WI38 (cell line): ENCODE data around the gene LNX1.

Experiments used
- H3K4me3 ChIP-seq: 2 replicates; pipeline ENCODE4 v1.5.1; 2011; ENCODE audit warnings: low read depth, mild to moderate bottlenecking, control low read depth, low read length
- CTCF ChIP-seq: IDR thresholded peaks from 2 replicates; pipeline ENCODE4 v1.5.1; 2012; ENCODE audit warnings: low read depth, mild to moderate bottlenecking, control low read depth, low read length

LNX1 gene

GRCh38 chr4:53617101-53617680 is 25.9 kb upstream of the LNX1 start:
- TF ChIP-seq CTCF, result no peak
- no peak overlapping the region for H3K4me3 ChIP-seq

GRCh38 chr4:53616219-53616618 is 24.9 kb upstream of the LNX1 start:
- H3K4me3 ChIP-seq, result no peak overlapping the region
- TF ChIP-seq CTCF, result no peak

DNA sequence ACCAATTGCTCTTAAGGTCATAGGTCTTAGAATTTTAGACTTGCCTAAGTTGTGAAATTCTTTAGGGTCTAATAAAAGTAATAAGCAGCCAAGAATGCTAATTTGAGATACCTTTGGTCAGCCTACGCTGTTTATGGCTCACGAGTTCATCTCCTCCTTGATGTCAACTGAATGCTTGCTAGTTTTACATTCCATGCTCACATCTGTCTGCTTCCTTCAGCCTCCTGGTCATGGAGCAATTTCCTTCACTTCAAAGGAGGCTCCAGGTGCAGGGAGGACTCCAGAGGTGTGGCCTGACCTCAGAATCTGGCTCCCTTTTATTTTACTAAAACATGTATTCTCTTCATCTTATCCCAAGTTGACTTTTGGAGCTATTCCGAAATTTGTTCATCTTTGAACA is 23.3 kb upstream of the LNX1 start:
- no peak overlapping the region for H3K4me3 ChIP-seq
- TF ChIP-seq CTCF, result no peak

GRCh38 chr4:53613428-53613827 is 22.1 kb upstream of the LNX1 start:
- TF ChIP-seq CTCF, result no peak
- no peak overlapping the region for H3K4me3 ChIP-seq

DNA sequence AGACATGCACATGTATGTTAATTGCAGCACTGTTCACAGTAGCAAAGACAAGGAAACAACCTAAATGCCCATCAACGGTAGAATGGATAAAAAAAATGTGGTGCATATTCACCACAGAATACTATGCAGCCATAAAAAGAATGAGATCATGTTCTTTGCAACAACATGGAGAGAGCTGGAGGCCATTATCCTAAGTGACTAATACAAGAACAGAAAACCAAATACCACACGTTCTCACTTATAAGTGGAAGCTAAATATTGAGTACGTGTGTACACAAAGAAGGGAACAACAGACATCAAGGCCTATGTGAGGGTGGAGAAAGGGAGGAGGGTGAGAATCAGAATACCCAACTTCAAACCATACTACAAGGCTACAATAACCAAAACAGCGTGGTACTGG is 17.4 kb upstream of the LNX1 start:
- H3K4me3 ChIP-seq, result no peak overlapping the region
- no peak for TF ChIP-seq CTCF

- TF ChIP-seq CTCF, result no peak
- H3K4me3 ChIP-seq, result no peak overlapping the region
Observed at GRCh38 chr4:53608242-53608641, 17.0 kb upstream of the LNX1 start.

- no peak for TF ChIP-seq CTCF
- no peak overlapping the region for H3K4me3 ChIP-seq
Observed at GRCh38 chr4:53605783-53606182, 14.5 kb upstream of the LNX1 start.
